ENCODE results near the gene CHRNB1.

Gene CHRNB1, protein sequence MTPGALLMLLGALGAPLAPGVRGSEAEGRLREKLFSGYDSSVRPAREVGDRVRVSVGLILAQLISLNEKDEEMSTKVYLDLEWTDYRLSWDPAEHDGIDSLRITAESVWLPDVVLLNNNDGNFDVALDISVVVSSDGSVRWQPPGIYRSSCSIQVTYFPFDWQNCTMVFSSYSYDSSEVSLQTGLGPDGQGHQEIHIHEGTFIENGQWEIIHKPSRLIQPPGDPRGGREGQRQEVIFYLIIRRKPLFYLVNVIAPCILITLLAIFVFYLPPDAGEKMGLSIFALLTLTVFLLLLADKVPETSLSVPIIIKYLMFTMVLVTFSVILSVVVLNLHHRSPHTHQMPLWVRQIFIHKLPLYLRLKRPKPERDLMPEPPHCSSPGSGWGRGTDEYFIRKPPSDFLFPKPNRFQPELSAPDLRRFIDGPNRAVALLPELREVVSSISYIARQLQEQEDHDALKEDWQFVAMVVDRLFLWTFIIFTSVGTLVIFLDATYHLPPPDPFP

DNA sequence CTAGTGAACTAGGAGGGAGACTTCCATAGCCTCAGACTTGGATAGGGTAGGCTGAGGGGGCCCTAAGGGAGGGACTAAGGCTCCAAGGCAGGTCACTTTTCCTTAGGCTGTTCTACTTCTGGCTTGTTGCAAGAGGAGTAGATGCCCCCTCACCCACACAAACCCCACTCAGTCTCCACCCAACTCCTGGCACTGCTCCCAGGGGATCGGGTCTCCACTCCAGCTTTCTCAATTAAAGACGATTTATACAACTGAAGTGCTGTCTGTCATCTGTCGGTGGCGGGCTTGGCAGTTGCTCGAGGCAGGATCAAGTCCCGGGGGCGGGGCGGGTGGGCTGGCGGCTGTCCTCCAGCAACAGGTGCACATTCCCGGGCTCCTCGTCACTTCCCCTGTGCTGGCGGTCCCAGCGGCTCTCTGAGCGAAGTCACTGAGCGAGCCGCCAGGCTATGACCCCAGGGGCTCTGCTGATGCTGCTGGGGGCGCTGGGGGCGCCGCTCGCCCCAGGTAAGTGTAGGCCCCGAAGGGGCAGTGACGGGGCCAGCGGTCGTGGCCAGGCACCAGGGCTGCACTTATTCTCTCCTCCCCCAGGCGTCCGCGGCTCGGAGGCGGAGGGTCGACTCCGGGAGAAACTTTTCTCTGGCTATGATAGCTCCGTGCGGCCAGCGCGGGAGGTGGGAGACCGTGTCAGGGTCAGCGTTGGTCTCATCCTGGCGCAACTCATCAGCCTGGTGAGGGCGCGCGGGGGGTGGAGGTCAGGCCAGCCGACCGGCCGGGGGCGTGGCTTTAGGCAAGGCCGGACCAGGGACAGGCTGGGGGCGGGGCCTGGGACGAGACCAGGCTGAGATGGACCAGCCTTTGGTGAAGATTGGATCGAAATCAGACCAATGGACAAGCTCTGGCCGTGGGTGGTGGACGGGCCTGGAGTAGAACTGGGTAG is at the start of gene CHRNB1:
Gene CHRNB1 (plus strand): TSS at position 380 of the 937 bp plus-strand sequence. CDS start 67 bp downstream, at position 447.
- DNase-seq (ENCODE audit: low read depth in 2 of 2): no peak

DNA sequence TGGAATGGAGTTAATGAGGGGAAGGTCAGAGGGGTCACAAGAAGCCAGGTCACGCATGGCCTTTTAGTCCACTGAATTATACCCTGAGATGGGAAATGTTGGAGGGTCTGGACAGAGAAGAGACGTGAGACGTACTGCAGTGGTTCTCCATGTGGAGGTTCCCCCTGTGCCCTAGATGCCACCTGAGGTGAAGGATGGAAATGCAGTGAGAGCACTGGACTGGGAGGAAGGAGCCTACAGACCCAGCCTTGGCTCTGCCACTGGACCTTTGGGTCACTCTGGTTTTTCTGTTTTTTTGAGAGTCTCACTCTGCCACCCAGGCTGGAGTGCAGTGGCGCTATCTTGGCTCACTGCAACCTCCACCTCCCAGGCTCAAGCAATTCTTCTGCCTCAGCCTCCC is 48.7 kb upstream of the CHRNB1 start:
- no peak for DNase-seq (ENCODE audit: low read depth in 2 of 2)

DNA sequence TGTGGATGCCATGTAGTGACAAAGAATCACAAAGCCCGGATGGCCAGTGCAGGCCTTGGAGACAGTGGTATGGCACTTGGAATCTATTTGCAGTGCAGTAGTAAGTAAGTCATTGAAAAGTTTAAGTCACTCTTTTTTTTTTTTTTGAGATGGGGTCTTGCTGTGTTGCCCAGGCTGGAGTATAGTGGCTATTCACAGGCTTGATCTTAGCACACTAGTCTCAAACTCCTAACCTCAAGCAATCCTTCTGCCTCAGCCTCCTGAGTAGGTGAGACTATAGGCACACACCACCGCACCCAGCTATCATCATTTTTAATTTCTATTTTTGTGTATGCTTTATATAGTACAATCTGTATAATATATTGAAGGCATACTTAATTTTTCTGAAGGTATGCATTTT is 46.2 kb upstream of the CHRNB1 start:
- DNase-seq (ENCODE audit: low read depth in 2 of 2): no peak

DNA sequence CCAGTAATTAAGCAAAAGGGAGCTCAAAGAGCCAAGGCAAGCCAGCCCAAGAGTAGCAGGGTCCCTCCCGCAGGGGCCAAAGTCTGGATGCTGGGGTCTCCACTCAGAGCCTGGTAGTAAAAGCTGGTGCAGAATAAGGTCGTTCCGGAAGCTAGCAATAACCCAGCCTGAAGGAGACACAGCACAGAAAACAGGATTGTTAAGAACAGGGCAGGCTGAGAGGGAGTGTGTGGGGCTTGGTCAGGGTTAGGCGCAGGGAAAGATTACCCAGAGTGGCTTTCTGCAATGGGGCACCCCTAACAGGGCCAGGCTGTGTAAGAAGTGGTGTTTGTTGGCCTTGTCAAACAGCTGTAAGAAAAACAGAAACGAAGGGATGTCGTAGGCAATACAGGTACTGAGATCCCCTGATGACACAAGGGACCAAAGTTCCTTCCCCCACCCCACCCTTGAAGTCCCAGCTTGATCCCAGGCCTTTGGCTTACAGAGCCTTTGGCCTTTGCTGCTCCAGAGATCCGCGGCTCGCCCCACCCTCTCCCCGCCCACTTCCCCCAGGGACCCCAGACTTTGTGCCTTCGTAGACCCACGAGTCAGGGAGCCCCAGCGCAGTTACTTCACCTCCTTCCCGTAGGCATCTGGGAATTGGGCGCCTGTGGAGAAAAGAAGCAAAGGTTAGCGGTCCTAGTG is 41.7 kb upstream of the CHRNB1 start:
- DNase-seq (ENCODE audit: low read depth in 2 of 2): no peak

DNA sequence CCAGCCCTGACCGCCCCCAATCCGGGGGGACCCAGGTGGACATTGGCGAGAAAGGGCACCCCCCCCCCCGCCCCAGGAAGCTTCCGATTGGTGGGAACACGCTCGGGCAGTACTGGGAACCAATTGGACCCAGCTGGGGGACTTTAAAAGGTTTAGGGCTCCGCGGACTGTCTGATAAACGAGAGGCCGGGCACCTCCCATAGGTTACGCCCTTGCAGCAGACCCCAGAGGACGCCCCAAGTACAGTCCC is 41.2 kb upstream of the CHRNB1 start:
- no peak for DNase-seq (ENCODE audit: low read depth in 2 of 2)

- peak; percentile 88 to 93 for DNase-seq (ENCODE audit: low read depth in 2 of 2)
Measured at GRCh38 chr17:7403977-7404736, 40.7 kb upstream of the CHRNB1 start, which contains the start of gene TMEM256. TSS of gene TMEM256 (minus strand) at chr17:7404097. CDS start at chr17:7404084, 13 bp downstream.

DNA sequence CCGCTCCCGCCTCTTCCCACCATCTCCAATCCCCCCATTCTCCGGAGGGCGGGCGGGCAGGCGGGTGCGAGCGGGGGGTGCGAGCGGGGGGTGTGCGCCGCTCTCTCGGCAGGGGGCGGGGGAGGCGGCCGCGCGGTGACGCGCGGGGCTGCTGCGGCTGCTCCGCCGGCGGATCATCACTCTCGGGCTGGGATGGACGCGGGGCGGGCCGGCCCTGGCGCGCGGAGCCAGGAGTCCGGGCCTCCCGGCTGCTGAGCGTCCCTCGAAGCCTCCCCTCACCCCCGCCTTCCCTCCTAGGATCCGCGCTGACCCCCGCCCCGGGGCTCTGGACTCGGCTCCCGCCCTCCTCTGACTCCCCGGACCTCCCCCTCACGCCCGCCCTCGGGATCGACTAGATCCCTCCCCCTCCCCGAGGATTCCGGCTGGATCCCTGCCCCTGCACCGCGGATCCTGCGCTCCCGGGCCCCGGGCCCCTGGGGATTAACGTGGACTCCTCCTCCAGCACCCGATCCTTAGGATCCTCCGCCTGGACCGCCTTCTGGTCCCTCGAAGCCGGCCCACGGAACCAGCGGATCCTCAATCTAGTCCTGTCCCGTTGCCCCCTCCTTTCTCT is 40.0 kb upstream of the CHRNB1 start:
- peak; percentile 41 to 50 for DNase-seq (ENCODE audit: low read depth in 2 of 2)

DNA sequence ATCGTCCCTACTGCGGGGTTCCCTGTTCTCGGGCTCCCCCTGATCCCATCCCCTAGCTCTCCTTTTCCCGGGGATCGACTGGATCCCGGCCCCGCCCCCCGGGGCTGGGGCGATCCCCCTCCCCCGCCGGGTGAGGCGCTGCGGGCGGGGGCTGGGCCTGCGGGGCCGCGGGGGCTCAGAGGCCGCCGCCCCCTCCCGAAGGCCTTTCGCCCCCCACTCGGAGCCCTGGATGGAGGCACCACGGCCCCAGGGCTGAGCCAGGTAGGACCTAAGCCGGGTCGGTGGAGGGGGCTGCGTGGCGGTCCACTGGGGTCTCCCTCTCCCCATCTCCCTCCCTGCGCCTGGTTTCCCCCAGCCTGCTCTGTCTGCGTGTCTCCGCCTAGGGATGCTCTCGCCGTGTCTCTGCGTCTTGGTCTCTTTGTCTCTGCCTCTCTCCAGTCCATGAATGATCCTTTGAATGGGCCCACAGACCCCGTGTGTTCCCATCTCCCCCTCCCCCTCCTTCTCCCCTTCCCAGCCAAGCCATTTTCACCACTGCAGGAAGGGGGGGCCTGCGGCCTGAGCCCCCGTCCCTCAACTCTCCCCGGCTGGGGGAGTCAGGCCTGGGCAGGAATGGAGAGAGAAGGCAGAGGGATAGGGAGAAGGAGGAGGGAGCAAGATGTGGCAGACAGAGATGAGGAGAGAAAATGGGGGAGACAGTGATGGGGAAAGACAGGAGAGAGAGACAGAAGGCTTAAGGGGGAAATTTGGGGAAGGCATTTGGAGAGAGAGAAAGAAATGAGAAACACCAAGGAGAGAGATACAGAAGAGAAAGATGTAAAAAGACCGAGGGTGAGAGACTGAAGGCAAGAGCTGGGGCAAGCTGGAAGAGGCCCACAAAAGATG is 39.3 kb upstream of the CHRNB1 start:
- DNase-seq (ENCODE audit: low read depth in 2 of 2): no peak

DNA sequence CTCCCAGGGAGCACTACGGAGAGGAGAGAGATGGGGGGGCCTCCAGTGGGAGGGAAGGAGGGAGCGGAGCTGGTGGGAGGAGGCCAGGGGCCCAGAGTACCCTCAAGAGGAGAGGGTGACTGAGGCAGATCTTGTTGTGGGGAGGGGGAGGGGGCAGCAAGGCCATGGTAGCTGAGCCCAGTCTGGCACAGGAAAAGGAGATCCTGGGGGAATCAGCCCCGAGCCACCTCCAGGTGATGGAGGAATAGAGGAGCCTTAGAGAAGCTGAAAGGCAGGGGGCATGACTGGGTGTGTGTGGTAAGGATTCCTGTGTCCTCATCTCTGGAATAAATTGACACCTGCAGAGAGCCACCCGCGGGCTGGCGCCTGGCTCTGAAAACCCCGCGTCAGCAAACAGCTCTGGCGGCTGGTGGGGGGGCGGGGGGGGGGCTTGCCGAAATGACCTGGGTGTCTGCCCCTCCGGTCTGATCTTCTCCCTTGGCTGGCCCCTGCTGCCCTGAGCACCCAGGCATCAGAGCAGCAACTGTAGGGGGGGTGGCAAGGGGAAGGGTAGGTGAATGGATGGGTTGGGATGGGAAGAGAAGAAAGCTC is 38.5 kb upstream of the CHRNB1 start:
- no peak for DNase-seq (ENCODE audit: low read depth in 2 of 2)

- DNase-seq (ENCODE audit: low read depth in 2 of 2): no peak
Measured at GRCh38 chr17:7407082-7407481, 37.8 kb upstream of the CHRNB1 start.

DNA sequence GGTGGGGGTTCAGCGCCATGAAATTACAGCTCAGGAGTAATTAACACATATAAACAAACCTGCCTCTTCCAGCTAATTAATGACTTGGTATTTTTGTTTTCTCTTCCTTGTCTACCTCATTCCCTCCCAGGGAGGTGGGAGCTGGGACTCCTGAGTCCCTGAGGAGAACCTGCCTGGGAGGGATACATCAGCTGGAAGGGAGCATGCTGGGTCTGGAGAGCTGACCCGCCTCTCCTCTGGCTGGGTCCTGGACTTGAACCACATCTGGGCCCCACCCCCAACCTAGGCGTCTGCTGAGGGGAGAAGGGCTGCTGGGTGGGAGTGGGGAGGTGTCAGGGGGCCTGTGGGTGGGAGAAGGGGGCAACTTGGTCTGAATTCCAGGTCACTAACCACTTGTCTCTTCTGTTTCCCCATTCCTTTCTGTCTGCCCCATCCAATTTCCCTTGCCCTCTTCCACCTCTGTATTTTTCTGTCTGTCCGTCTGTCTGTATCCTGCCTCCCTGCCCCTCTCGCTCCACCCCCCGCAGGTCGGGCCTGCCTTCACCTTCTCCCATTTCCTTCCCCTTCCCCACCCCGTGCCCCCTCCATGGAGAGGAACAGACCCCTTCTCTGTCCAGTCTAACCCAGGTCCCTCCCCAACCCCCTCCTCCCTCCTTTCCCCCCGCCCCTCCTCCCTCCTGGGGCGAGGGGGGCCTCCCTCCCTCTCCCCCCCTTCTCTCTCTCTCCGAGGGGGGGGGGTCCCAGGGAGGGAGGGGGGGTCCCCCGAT is 37.2 kb upstream of the CHRNB1 start, which contains the start of gene NLGN2:
Gene NLGN2 (plus strand): TSS at position 361 of the 767 bp plus-strand sequence. CDS start 411 bp downstream, outside the sequence.
- DNase-seq (ENCODE audit: low read depth in 2 of 2): no peak

DNA sequence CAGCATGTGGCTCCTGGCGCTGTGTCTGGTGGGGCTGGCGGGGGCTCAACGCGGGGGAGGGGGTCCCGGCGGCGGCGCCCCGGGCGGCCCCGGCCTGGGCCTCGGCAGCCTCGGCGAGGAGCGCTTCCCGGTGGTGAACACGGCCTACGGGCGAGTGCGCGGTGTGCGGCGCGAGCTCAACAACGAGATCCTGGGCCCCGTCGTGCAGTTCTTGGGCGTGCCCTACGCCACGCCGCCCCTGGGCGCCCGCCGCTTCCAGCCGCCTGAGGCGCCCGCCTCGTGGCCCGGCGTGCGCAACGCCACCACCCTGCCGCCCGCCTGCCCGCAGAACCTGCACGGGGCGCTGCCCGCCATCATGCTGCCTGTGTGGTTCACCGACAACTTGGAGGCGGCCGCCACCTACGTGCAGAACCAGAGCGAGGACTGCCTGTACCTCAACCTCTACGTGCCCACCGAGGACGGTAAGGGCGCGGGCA is 36.6 kb upstream of the CHRNB1 start:
- no peak for DNase-seq (ENCODE audit: low read depth in 2 of 2)

GRCh38 chr17:7408863-7409262 is 36.0 kb upstream of the CHRNB1 start:
- no peak for DNase-seq (ENCODE audit: low read depth in 2 of 2)

DNA sequence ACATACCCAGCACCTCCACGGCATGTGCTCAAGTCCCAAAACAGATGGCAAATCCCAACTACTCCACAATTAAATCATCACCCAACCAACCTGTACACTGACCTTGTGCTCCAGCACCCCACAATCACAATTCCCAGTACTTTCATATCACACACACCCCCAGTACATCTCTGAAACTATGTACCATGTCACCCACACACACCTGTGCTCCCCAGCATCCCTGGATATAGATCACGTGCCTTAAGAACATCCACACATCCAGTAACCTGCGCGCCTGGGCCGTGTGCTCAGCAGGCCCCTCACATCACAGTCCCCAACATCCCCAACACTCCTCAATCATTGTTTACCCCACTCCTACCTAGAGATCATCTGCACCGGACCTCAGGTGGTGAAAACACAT is 35.1 kb upstream of the CHRNB1 start:
- no peak for DNase-seq (ENCODE audit: low read depth in 2 of 2)

DNA sequence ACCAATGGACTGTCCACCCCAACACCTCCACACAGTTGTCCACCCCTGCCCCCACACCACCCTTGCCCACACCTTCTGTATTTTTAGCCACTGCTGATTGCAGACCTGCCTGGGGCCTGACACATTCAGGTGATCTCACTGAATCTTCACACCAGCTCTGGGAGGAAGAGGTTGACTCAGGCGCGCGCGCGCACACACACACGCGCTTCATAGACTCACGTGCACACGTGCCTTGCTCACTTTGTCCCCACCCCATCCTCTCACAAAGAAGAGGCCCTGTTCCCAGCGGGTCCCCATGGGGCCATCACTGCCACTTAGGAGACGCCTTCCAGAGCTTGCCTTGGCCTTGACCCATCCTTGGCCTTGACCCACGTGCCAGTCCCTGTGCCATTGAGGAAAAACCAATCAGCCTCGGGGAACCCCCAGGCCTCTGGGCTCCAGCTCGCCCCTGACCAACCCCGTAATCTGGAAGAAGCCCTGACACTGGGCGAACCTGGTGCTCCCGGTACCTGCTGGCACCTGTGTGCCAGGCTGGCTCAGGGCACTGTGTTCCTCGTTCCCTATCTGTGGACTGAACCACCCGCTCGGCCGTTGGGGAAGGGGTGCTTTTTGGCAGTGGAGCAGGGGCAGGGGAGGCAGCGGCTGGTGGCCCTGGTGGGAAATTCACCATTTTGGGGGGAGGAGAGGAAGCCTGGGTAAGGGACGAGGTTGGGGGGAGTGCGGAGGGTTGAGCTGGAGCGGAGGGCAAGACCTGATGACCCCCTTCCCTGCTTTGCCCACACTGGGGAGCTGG is 34.0 kb upstream of the CHRNB1 start:
- no peak for DNase-seq (ENCODE audit: low read depth in 2 of 2)

GRCh38 chr17:7411427-7411750 is 33.5 kb upstream of the CHRNB1 start:
- DNase-seq (ENCODE audit: low read depth in 2 of 2): no peak

DNA sequence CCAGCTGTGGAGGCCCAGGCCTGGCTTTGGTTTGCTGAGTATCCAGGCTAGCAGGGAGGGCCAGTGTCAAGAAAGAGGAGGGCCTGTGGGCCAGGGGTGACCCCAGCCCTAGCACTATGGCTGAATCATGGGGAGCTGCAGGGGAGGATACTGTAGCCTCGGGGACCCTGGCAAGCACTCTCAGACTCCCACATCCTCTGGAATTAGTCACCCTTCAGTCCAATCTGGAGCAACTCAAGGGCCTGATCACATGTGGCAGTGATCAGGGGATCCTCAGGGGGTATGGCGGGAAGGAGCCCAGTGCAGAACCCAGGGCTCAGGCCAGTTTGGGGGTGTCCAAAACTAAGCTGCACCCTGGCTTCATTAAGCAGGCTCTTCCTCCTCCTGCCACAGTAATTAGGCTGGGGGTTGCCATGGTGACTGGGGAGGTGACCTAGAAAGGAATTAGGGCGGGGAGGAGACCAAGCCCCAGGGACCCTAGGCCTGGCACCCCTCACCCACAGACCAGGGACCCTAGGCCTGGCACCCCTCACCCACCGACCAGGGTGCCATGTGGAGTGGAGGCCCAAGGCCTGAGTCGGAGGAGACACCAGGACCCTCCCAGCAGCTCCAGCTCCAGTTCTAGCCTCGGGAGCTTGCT is 31.4 kb upstream of the CHRNB1 start:
- no peak for DNase-seq (ENCODE audit: low read depth in 2 of 2)

All from stimulated activated CD8-positive, alpha-beta memory T cell treated with anti-CD3 and anti-CD28 coated beads, Interleukin-2, amount 100 ng/mL, for 48 hours (primary cell).